ENCODE measurements around the gene SOCS6.
A peak's percentile ranks its signal among the peaks of the same experiment; 100 is the strongest.

Gene SOCS6

GRCh38 chr18:70289351-70290312 lies 787 bp downstream of the SOCS6 start:
- peak; percentile 28 for DNase-seq

GRCh38 chr18:70290482-70291294 lies 1.8 kb downstream of the SOCS6 start:
- no peak for DNase-seq

GRCh38 chr18:70291295-70291574 lies 2.4 kb downstream of the SOCS6 start:
- DNase-seq = no peak

GRCh38 chr18:70292628-70293027 lies 3.8 kb downstream of the SOCS6 start:
- no peak for DNase-seq

- no peak for DNase-seq
Measured at GRCh38 chr18:70293166-70293565, 4.3 kb downstream of the SOCS6 start.

GRCh38 chr18:70294471-70295191 lies 5.8 kb downstream of the SOCS6 start:
- DNase-seq = no peak

- no peak for DNase-seq
Measured at GRCh38 chr18:70295192-70296188, 6.6 kb downstream of the SOCS6 start.

- DNase-seq = no peak
Measured at GRCh38 chr18:70296289-70296688, 7.4 kb downstream of the SOCS6 start.

- no peak for DNase-seq
Measured at GRCh38 chr18:70296781-70297180, 7.9 kb downstream of the SOCS6 start.

- DNase-seq = no peak
Measured at GRCh38 chr18:70299393-70299792, 10.5 kb downstream of the SOCS6 start.

GRCh38 chr18:70301667-70302066 lies 12.8 kb downstream of the SOCS6 start:
- no peak for DNase-seq

- DNase-seq = no peak
Measured at GRCh38 chr18:70308555-70309294, 19.9 kb downstream of the SOCS6 start.

GRCh38 chr18:70310560-70311320 lies 21.9 kb downstream of the SOCS6 start:
- no peak for DNase-seq

- DNase-seq = no peak
Measured at GRCh38 chr18:70311726-70312125, 22.9 kb downstream of the SOCS6 start.

GRCh38 chr18:70313640-70314039 lies 24.8 kb downstream of the SOCS6 start:
- DNase-seq = no peak

GRCh38 chr18:70314151-70314782 lies 25.4 kb downstream of the SOCS6 start:
- DNase-seq = no peak

- no peak for DNase-seq
Measured at GRCh38 chr18:70319187-70319586, 30.3 kb downstream of the SOCS6 start.

- no peak for DNase-seq
Measured at GRCh38 chr18:70321616-70322015, 32.8 kb downstream of the SOCS6 start.

- DNase-seq = no peak
Measured at GRCh38 chr18:70322385-70322784, 33.5 kb downstream of the SOCS6 start.

GRCh38 chr18:70322928-70323327 lies 34.1 kb downstream of the SOCS6 start:
- DNase-seq = no peak

All from stimulated activated CD8-positive, alpha-beta memory T cell treated with anti-CD3 and anti-CD28 coated beads, Interleukin-4, amount 100 ng/mL, for 48 hours (primary cell).